Measurements from ENCODE around the gene IL4I1. TPM values are rescaled to one million over a fixed set of nuclear protein-coding genes. Genes with fewer than 3 reads are reported as not detected.

Gene IL4I1
- total and polyA plus RNA-seq, 7 donors, result 0.05 to 3.3 (median 0.39) TPM

- peak within 1 kb of the TSS; percentile 94 for H3K27ac ChIP-seq
- DNase-seq (peak; percentile 95), ATAC-seq (peak; percentile 67 to 74 (median 70))
- 0 to 1% (median 1%) methylated on average over 60 to 65 of the region's 65 CpGs for WGBS, 3 donors
- TF ChIP-seq CTCF (IDR thresholded peaks at IDR 0.05), result no peak
- intact Hi-C loops (cut with DNase I), result no loop called here
- H3K4me3 ChIP-seq, result peak within 1 kb of the TSS; percentile 77
- H3K4me1 ChIP-seq, result peaks cover 38% of the 10 kb centered on the region
- no peaks in the 10 kb centered on the region for H3K27me3 ChIP-seq (ENCODE audit: insufficient read depth in 3 of 3, low read length in 2 of 3)
- H3K36me3 ChIP-seq (ENCODE audit: insufficient read depth in 1 of 2, low read depth in 1 of 2), result peaks cover 0 to 41% of the 10 kb centered on the region in 2 donors
- no peaks in the 10 kb centered on the region for H3K9me3 ChIP-seq
These were observed 29.5 kb downstream of the IL4I1 start, which contains the start of gene PNKP for GRCh38 chr19:49866933-49867782. TSS of gene PNKP (minus strand) at chr19:49867576. CDS start at chr19:49867204, 372 bp downstream.

GRCh38 chr19:49864890-49865289, 31.8 kb downstream of the IL4I1 start:
- Histone ChIP-seq H3K27ac (peak overlapping the region; percentile 94), H3K4me1 (peaks cover 28% of the 10 kb centered on the region), H3K27me3 (ENCODE audit: insufficient read depth in 3 of 3, low read length in 2 of 3) (no peaks in the 10 kb centered on the region), H3K36me3 (ENCODE audit: insufficient read depth in 1 of 2, low read depth in 1 of 2) (peaks cover 3 to 48% of the 10 kb centered on the region in 2 donors), H3K9me3 (no peaks in the 10 kb centered on the region), H3K4me3 (no peak overlapping the region)
- DNase-seq, result no peak
- ATAC-seq, result no peak
- no peak for TF ChIP-seq CTCF (IDR thresholded peaks at IDR 0.05)
- intact Hi-C loops (cut with DNase I), result no loop called here
- WGBS, 3 donors, result 88 to 90% (median 89%) methylated on average over 13 of the region's 13 CpGs

- Histone ChIP-seq H3K4me1 (peaks cover 26% of the 10 kb centered on the region), H3K27me3 (ENCODE audit: insufficient read depth in 3 of 3, low read length in 2 of 3) (no peaks in the 10 kb centered on the region), H3K27ac (no peak overlapping the region), H3K9me3 (no peaks in the 10 kb centered on the region), H3K36me3 (ENCODE audit: insufficient read depth in 1 of 2, low read depth in 1 of 2) (peaks cover 4 to 56% of the 10 kb centered on the region in 2 donors), H3K4me3 (no peak overlapping the region)
- no peak for ATAC-seq
- TF ChIP-seq CTCF (IDR thresholded peaks at IDR 0.05), result no peak
- DNase-seq, result peak in 1 of 2 donors; percentile 56
- 88 to 91% (median 91%) methylated on average over 17 of the region's 17 CpGs for WGBS, 3 donors
- intact Hi-C loops (cut with DNase I), result no loop called here
These were observed 32.8 kb downstream of the IL4I1 start for GRCh38 chr19:49863935-49864320.

- Histone ChIP-seq H3K36me3 (ENCODE audit: insufficient read depth in 1 of 2, low read depth in 1 of 2) (peaks cover 4 to 61% of the 10 kb centered on the region in 2 donors), H3K9me3 (no peaks in the 10 kb centered on the region), H3K27ac (no peak overlapping the region), H3K4me3 (no peak overlapping the region), H3K27me3 (ENCODE audit: insufficient read depth in 3 of 3, low read length in 2 of 3) (no peaks in the 10 kb centered on the region), H3K4me1 (peaks cover 21% of the 10 kb centered on the region)
- no peak for TF ChIP-seq CTCF (IDR thresholded peaks at IDR 0.05)
- intact Hi-C loops (cut with DNase I), result no loop called here
- 90 to 93% (median 91%) methylated on average over 22 to 24 of the region's 24 CpGs for WGBS, 3 donors
- DNase-seq (no peak), ATAC-seq (no peak)
These were observed 33.3 kb downstream of the IL4I1 start for GRCh38 chr19:49863254-49863934.
